Activated CD8-positive, alpha-beta memory T cell treated with anti-CD3 and anti-CD28 coated beads, Interleukin-2, amount 50 U/mL, for 1 hour (primary cell): ENCODE measurements around the gene GNAI1.
"Not testable (repeated sequence)": the region's sequence is repeated elsewhere in the genome, so short reads cannot be mapped to it uniquely, and the experiment has no call there.

Experiments
- DNase-seq: peaks from one replicate; pipeline ENCODE4 v3.0.0-alpha.2; 2020; ENCODE audit errors: extremely low read depth

The GNAI1 gene

DNA sequence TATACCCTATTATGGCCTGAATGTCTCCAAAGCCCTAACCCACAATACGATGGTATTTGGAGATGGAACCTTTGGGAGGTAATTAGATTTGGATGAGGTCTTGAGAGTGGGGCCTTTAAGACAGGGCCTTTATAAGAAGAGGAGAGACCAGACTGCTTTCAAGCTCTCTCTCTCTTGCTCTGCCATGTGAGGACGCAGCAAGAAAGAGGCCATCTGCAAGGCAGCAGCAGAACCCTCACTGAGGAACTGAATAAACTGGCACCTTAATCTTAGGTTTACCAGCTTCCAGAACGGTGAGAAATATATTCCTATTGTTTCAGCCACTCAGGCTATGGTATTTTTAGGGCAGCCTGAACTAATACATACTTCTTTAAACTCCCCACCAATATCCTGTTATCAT is 2.0 kb upstream of the GNAI1 start:
- DNase-seq = no peak

GRCh38 chr7:80133361-80134114 is 1.1 kb upstream of the GNAI1 start:
- no peak for DNase-seq

GRCh38 chr7:80134115-80134535 is 506 bp upstream of the GNAI1 start:
- DNase-seq = no peak

- no peak for DNase-seq
Measured at GRCh38 chr7:80135309-80136104, 876 bp downstream of the GNAI1 start.

DNA sequence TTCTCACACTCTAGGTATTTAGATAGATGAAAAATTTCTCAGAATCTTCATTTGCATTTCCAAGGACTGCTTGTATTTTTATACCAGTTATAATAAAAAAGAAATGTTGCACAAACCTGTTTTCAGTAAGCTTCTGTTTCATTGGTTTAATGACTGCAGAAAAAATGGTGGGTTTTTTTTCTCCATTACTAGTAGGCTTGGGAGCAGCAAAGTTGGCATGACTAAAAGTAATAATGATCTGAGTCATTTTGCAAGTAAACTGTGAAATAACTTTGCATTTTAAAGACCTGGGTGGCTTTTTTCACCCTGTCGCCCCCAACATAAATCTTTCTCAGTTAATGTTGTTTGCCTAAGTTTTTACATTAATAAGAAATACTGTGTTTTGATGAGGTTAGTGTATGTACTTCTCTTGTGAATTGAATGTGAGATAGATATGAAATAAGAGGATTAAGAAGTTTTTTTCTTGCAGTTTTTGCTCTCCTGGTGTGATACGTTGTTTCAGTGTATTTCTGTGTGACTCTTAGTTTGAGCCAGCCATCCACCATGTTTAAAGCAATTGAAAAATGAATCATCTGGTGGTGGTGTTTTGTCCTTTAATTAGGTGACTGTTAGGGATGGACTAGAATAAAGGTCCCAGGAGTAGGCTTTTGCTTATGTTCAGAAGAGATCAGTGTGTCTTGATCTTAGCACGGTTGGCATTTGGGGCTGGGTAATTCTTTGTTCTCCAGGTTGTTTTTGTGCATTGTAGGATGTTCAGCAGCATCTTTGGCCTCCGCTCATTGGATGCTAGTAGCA is 1.8 kb downstream of the GNAI1 start:
- no peak for DNase-seq

- no peak for DNase-seq
Measured at GRCh38 chr7:80137410-80137809, 2.8 kb downstream of the GNAI1 start.

DNA sequence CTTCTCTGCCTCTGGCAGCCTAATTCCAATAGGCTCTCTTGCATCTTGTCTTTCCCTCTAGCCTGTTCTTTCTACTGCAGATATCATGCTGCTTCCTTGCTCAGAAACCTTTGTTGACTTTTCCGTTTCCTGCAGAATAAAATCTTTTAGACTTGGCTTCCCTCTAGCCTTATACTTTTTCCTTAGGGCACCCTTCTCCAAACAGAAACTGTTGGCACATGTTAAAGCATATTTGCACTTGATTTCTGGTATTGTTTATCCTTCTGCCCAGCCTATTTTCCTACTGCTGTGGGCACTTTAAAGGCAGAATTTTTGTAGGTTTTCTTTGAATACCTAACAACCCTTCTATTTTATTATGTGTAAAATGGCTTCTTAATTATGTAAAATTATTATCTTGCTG is 4.6 kb downstream of the GNAI1 start:
- DNase-seq = no peak

GRCh38 chr7:80140388-80140787 is 5.8 kb downstream of the GNAI1 start:
- no peak for DNase-seq

DNA sequence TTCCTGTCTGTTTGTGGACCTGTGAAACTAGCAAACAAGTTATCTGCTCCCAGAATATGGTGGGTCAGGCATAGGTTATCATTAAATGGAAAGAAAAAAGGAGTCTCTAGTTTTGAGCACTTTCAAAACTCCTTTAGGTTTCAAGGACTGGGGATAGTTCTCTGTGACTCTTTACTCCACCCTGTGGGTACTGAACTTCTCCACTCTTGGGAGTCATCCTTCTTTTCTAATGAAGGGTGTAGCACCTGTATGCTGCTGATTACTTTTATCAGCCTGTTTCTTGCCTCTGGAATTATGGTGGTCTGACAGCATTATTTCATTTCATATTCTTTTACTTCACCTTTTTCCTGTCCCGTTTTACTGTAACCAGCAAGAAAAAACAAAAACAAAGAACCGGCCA is 6.7 kb downstream of the GNAI1 start:
- DNase-seq = no peak

DNA sequence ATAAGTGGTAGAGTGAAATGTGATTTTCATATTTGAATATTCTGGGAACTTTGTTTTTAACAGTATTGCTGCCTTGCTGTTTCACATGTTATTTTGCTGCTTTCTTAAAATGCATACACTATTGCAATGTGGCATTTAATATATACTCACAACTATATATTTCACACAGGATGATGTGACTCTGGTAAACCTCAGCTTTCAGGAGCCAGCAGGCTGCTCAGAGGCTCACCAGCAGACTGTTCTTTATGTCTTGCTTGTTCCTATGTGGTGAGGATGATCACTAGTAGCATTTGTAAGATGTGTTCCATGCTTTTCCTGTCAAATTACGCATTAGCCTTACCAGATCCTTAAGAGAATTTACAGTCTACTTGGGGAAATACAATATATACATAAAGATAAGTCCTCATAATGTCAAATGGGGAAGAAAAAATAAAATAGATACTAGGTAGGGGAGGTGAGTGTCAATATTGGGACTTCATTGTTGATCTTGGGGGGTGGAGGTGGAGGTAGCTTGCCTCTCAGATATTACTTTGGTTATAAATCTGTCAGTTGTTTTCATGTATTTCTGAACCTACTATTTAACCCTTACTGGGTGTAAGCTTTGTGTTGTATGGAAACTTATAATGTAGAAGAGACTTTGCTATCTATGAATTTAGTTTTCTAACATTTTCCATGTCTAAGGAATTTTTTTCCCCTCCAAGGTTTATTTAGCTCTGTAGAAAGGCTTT is 8.4 kb downstream of the GNAI1 start:
- DNase-seq = no peak

GRCh38 chr7:80145780-80146422 is 11.3 kb downstream of the GNAI1 start:
- no peak for DNase-seq

DNA sequence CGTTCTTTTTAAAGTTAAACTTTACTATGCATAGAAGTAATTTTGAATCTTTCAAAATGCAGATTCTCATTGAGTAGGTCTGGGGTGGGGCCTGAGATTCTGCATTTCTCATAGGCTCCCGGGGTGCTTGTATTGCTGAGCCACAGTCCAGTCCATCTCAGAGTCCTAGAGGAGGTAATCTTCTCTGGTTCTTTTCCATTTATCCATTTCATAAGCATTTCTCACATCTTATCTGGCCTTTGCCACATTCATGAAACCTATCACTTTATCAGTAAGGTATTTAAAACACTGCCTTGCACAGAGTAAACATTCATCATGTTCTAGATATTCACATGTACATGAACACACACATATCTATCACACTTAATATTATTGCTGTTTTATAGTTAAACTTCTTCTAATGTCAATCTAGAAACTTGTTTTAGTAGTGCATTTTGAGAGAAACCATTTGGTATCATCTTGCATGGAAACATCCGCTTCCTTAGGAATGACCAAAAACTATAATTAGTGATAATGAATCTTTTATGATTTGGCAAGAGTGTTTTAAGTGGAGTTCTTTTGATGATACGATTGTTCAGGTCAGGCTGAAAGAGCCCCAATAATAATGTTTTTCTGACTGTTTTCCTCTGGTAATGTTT is 12.0 kb downstream of the GNAI1 start:
- no peak for DNase-seq

DNA sequence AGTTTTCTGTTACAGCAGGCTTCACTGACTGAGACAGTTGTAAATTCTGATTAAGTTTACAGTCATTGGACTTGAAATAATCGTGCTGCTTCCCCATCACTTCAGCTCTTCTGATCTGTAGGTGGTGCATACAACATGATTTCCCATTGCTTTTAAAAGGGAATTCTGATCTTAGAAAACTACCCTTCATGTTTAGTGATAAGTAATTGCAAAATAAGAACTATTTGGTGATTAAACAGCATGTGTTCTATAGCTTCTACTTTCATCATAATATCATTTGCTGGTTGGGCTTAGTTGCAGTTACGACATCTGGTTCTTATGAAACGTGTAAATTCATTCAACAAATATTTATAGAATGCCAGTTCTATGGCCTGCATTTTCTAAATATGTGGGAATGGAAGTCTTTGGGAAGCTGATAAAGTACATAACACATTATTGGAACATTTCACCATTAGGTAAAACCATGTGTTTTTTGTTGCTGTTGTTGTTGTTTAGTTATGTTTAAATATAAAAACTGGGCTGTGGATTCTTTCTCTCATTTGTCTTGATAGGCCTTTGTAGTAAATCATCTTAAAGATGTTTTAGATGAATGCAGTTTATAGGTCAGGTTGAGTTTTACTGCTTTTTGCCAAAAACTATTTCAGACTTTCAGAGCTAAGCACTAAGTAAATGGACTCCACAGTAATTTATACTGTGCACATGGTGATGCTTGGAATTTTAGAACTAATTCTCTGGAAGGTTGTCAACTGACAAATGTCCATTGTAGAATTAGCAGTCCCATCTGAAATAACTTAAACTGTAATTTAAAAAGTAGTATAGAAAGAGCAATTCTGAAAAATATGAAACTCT is 13.1 kb downstream of the GNAI1 start:
- no peak for DNase-seq

DNA sequence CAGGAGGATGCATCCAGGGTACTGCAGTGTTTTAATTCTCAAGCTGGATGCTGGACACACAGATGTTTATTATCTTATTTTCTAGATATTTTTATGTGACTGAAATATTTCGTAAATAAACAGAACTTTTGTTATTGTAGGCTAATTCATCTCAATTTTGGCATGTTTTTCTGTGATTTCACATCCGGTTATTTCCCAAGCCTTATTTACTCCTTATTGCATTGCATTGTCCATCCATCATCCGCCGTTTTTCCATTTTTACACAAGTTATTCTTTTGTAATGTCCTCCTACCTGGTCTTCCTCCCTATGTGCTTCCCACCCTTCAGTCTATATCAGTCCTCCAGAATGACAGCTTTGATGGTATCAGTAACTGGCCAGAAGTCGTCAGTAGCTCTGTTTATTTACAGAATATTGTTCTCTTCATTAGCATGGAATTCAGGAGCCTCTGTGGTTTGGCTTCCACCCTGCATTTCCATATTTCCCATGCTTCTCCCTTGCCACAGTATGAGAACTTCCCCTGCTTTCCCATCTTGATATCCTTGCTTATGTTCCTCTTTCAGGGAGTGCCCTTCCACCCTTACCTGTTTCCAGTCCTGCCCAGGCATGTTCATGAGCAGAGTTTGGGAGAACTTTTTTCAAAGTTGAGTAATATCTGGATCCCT is 16.1 kb downstream of the GNAI1 start:
- DNase-seq = no peak

- no peak for DNase-seq
Measured at GRCh38 chr7:80151274-80151665, 16.6 kb downstream of the GNAI1 start.

DNA sequence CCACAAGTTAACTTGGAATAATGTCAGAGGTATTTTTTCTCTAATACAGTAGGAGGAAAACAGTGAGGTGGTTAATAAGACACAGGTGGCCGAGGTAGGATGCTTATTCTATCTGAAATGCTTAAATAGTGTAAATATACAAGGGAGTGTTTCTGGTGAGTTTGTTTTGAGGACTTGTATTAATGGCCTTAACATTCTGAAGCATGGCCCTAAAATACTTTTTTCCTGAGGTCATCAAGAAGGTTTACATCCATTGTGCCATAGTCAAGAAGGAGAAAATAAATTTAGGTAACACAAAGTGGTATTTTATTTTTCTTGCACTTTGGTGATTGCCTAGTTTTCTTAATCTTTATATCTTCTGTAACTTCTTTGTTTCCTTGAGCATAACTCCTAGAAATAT is 18.8 kb downstream of the GNAI1 start:
- DNase-seq = no peak

DNA sequence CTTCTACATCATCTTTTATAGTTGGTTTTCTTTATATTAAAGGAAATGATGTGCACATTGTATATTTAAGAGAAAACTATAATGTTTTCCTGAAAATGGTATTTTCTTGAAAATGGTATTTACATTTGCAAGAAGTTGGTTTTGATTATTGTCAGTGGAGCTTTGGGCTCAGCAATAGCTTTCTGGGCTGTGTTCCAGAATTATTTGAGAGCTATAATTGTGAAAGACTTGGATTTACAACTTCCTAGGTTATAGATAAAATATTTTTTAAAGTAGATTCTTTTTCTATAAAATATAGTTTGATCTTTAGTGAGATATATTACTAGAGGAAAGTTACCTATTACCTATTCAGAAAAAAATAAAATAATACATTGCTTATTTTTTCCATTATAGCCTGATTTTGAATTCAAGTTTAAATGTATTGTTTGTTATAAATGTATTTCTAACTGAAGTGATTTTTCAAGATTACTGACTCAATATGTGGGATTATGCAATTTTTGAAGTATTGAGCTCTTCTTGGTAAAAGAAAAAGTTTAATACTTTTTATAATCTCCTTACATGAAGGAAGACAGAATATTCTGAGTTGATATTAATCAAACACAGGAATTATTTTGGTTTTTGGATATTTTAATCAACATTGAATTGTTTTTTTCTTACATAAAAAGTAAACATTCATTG is 20.2 kb downstream of the GNAI1 start:
- no peak for DNase-seq

- no peak for DNase-seq
Measured at GRCh38 chr7:80155374-80155773, 20.7 kb downstream of the GNAI1 start.

- not testable (repeated sequence) for DNase-seq
Measured at GRCh38 chr7:80157770-80158169, 23.1 kb downstream of the GNAI1 start.
